ENCODE data around the gene DNAJC5G. TPM values are rescaled to one million over a fixed set of nuclear protein-coding genes. Genes with fewer than 3 reads are reported as not detected.

The DNAJC5G gene
- total and polyA plus RNA-seq, 2 donors (not counting 1 experiment from before 2014, with no cell fraction given): not detected

GRCh38 chr2:27303093-27304025 lies 28.1 kb downstream of the DNAJC5G start:
- Histone ChIP-seq H3K9me3 (ENCODE audit: control insufficient read depth, insufficient read depth, low read depth, low read length) (no peaks in the 10 kb centered on the region), H3K27ac (ENCODE audit: insufficient read depth, low read length) (no peak overlapping the region), H3K36me3 (ENCODE audit: control insufficient read depth, insufficient read depth, low read length) (no peaks in the 10 kb centered on the region), H3K79me2 (ENCODE audit: control insufficient read depth, insufficient read depth, low read length) (no peaks in the 10 kb centered on the region), H3K4me1 (ENCODE audit: control insufficient read depth, extremely low read depth, insufficient read depth, low read length) (no peaks in the 10 kb centered on the region), H4K20me1 (ENCODE audit: control insufficient read depth, extremely low read depth, insufficient read depth, low read length) (no peaks in the 10 kb centered on the region), H3K9ac (ENCODE audit: insufficient read depth, low read length) (no peak overlapping the region), H3K4me2 (ENCODE audit: extremely low read depth, insufficient read depth, low read length) (no peak overlapping the region), H2AFZ (ENCODE audit: low read length) (peak overlapping the region; percentile 54), H3K27me3 (ENCODE audit: control insufficient read depth, insufficient read depth, low read length) (peaks cover 40% of the 10 kb centered on the region), H3K4me3 (replicated peaks in 1 of 4; ENCODE audit: control extremely low read depth in 1 of 4, insufficient read depth in 1 of 4, low read depth in 3 of 4, low read length in 4 of 4) (peak overlapping the region in 2 of 4 experiments; percentile 17)
- TF ChIP-seq CTCF (conservative IDR thresholded peaks at IDR 0.05 in 1 of 2, IDR thresholded peaks at IDR 0.05 in 1 of 2; ENCODE audit: low read depth in 1 of 2, low read length in 2 of 2): peak; percentile 89 to 90
- TF ChIP-seq EZH2 (IDR thresholded peaks at IDR 0.05; ENCODE audit: low read length, missing control alignments): no peak
- peak; percentile 54 to 79 for DNase-seq (ENCODE audit: low read depth in 2 of 2)

- TF ChIP-seq EZH2 (IDR thresholded peaks at IDR 0.05; ENCODE audit: low read length, missing control alignments) (no peak), CTCF (conservative IDR thresholded peaks at IDR 0.05 in 1 of 2, IDR thresholded peaks at IDR 0.05 in 1 of 2; ENCODE audit: low read depth in 1 of 2, low read length in 2 of 2) (no peak)
- no peaks in the 10 kb centered on the region for H3K9me3 ChIP-seq (ENCODE audit: control insufficient read depth, insufficient read depth, low read depth, low read length)
- DNase-seq (ENCODE audit: low read depth in 2 of 2): no peak
These were observed 29.4 kb downstream of the DNAJC5G start for GRCh38 chr2:27304488-27305240.

GRCh38 chr2:27305516-27305915 lies 30.3 kb downstream of the DNAJC5G start:
- Histone ChIP-seq H3K36me3 (ENCODE audit: control insufficient read depth, insufficient read depth, low read length) (no peaks in the 10 kb centered on the region), H3K9ac (ENCODE audit: insufficient read depth, low read length) (no peak overlapping the region), H3K27ac (ENCODE audit: insufficient read depth, low read length) (no peak overlapping the region), H3K27me3 (ENCODE audit: control insufficient read depth, insufficient read depth, low read length) (peaks cover 37% of the 10 kb centered on the region), H3K4me3 (replicated peaks in 1 of 4; ENCODE audit: control extremely low read depth in 1 of 4, insufficient read depth in 1 of 4, low read depth in 3 of 4, low read length in 4 of 4) (no peak overlapping the region), H3K4me1 (ENCODE audit: control insufficient read depth, extremely low read depth, insufficient read depth, low read length) (no peaks in the 10 kb centered on the region), H4K20me1 (ENCODE audit: control insufficient read depth, extremely low read depth, insufficient read depth, low read length) (no peaks in the 10 kb centered on the region), H3K9me3 (ENCODE audit: control insufficient read depth, insufficient read depth, low read depth, low read length) (no peaks in the 10 kb centered on the region), H3K79me2 (ENCODE audit: control insufficient read depth, insufficient read depth, low read length) (no peaks in the 10 kb centered on the region), H3K4me2 (ENCODE audit: extremely low read depth, insufficient read depth, low read length) (no peak overlapping the region), H2AFZ (ENCODE audit: low read length) (no peak overlapping the region)
- TF ChIP-seq CTCF (conservative IDR thresholded peaks at IDR 0.05 in 1 of 2, IDR thresholded peaks at IDR 0.05 in 1 of 2; ENCODE audit: low read depth in 1 of 2, low read length in 2 of 2): no peak
- no peak for TF ChIP-seq EZH2 (IDR thresholded peaks at IDR 0.05; ENCODE audit: low read length, missing control alignments)
- DNase-seq (ENCODE audit: low read depth in 2 of 2): no peak

More at GRCh38 chr2:27304488-27305240, 29.4 kb downstream of the DNAJC5G start:
- no peaks in the 10 kb centered on the region for H3K36me3 ChIP-seq (ENCODE audit: control insufficient read depth, insufficient read depth, low read length)
- no peak overlapping the region for H3K4me3 ChIP-seq (replicated peaks in 1 of 4; ENCODE audit: control extremely low read depth in 1 of 4, insufficient read depth in 1 of 4, low read depth in 3 of 4, low read length in 4 of 4)
- H3K9ac ChIP-seq (ENCODE audit: insufficient read depth, low read length): no peak overlapping the region
- no peaks in the 10 kb centered on the region for H3K79me2 ChIP-seq (ENCODE audit: control insufficient read depth, insufficient read depth, low read length)
- H2AFZ ChIP-seq (ENCODE audit: low read length): no peak overlapping the region
- no peak overlapping the region for H3K27ac ChIP-seq (ENCODE audit: insufficient read depth, low read length)
- no peaks in the 10 kb centered on the region for H3K4me1 ChIP-seq (ENCODE audit: control insufficient read depth, extremely low read depth, insufficient read depth, low read length)
- no peaks in the 10 kb centered on the region for H4K20me1 ChIP-seq (ENCODE audit: control insufficient read depth, extremely low read depth, insufficient read depth, low read length)
- H3K27me3 ChIP-seq (ENCODE audit: control insufficient read depth, insufficient read depth, low read length): peaks cover 37% of the 10 kb centered on the region
- no peak overlapping the region for H3K4me2 ChIP-seq (ENCODE audit: extremely low read depth, insufficient read depth, low read length)

Data from fibroblast of lung (primary cell).